Activated CD4-positive, alpha-beta T cell treated with anti-CD3 and anti-CD28 coated beads, Interleukin-2, Interleukin-6, amounts not matched to agents 100 ng/mL and 50 ng/mL, durations not matched to agents 16 hours and 8 hours (primary cell): Measurements from ENCODE around the gene TNFRSF18.
"Not testable (repeated sequence)": the region's sequence is repeated elsewhere in the genome, so short reads cannot be mapped to it uniquely, and the experiment has no call there.

Source experiments
- DNase-seq: peaks from one replicate; pipeline ENCODE4 v3.0.0-alpha.2; 2020

The TNFRSF18 gene

GRCh38 chr1:1206376-1206965 lies at the start of gene TNFRSF18:
TNFRSF18 (minus strand) TSS chr1:1206592; CDS start chr1:1206571, 21 bp downstream.
- peak; percentile 49 for DNase-seq

DNA sequence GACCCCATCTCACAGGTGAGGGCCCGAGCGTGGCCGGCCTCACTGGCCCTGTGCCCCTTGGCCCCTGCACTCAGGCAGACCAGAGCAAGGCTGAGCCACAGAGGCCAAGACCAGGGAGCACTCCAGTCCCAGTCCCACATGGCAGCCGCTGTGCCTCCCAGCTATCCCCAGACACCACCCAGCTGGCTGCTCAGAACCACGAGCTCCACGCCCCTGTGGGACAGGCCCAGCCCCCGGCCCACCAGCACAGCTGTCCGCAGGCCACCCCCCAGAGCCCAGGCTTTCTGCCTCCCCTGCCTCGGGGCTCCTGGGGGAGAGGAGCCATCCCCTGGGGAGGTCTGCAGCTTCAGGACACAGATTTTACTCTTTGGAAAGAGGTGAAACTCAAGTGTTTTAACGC lies 49.2 kb upstream of the TNFRSF18 start:
- DNase-seq = no peak

DNA sequence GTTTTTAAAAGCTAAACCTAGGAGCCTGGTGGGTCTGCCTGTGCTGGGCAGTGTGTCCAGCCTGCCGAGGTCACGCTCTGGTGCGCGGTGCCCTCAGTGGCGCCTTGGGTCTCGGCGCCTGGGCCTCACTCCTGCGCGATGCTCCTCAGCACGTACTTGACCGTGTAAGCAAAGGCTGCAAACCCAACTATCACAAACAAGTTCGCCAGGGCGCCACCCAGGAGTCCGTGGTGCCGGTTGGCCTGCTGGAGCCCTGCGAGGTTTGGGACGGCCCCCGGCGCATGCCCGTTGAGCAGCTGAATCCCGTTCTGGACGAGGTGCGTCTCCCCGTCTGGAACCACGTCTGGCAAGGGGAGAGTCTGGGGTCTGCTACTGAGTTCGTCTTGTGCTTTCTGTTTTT lies 48.7 kb upstream of the TNFRSF18 start:
- DNase-seq = no peak

- no peak for DNase-seq
Measured at GRCh38 chr1:1254667-1254998, 48.2 kb upstream of the TNFRSF18 start.

DNA sequence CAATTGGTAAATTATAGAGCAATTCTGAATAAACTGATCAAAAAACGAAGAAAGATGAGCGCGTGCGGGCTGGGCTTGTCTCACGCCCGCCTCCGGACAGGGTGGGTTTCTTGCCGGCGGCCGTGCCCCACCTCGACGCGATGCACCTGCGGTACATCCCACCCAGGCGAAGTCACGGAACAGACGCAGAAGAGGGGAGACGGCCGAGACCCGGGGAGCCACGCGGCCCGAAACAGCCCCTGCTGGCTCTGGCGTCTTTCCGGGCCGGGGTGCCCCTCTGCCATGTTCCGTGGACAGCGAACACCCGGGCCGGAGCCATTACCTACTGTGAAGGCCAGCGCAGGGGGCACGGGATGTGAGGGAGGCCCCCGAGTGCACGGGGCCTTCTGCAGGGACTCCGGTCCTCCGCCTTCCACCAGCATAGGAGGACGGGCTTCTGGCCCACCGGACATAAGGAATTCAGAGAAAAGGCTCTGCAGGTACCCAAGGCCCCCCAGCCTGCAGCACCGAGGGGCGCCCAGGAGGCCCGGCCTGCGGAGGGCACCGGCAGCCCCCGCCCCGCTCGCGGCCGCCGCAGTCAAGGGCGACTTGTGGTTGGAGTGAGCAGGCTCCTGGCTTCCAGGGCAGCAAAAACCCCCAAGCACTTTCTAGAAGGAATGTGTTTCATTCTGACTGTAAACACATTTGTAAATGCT lies 47.7 kb upstream of the TNFRSF18 start:
- DNase-seq = no peak

DNA sequence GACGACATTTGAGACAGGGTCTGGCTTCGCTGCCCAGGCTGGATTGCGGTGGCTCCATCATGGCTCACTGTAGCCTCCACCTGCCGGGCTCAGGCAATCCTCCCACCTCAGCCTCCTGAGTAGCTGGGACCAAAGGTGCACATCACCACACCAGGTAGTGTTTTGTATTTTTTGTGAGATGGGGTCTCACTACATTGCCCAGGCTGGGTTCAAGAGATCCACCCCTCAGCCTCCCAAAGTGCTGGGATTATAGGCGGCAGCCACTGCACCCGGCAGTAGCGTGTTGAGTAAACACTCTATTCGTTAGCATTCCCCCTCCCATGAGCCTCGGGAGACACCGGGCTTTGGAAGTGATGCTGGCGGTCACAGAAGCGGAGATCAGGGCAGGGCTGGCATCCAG lies 46.9 kb upstream of the TNFRSF18 start:
- DNase-seq = no peak

- DNase-seq = peak; percentile 82
Measured at GRCh38 chr1:1250786-1251284, 44.4 kb upstream of the TNFRSF18 start.

DNA sequence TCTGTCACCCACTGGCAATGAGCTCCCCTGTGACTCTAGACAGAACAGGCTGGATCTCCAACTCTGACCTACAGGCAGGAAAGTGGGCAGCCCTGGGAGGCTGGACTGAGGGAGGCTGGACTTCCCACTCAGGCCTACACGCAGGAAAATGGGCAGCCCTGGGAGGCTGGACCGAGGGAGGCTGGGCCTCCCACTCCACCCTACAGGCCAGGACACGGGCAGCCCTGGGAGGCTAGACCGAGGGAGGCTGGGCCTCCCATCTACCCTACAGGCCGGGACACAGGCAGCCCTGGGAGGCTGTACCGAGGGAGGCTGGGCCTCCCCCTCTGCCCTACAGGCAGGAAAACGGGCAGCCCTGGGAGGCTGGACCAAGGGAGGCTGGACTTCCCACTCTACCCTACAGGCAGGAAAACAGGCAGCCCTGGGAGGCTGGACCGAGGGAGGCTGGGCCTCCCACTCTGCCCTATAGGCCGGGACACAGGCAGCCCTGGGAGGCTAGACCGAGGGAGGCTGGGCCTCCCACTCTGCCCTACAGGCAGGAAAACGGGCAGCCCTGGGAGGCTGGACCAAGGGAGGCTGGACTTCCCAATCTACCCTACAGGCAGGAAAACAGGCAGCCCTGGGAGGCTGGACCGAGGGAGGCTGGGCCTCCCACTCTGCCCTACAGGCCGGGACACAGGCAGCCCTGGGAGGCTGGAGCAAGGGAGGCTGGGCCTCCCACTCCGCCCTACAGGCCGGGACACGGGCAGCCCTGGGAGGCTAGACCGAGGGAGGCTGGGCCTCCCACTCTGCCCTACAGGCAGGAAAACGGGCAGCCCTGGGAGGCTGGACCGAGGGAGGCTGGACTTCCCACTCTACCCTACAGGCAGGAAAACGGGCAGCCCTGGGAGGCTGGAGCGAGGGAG lies 41.9 kb upstream of the TNFRSF18 start:
- not testable (repeated sequence) for DNase-seq

GRCh38 chr1:1247341-1247913 lies 41.0 kb upstream of the TNFRSF18 start:
- DNase-seq = no peak

DNA sequence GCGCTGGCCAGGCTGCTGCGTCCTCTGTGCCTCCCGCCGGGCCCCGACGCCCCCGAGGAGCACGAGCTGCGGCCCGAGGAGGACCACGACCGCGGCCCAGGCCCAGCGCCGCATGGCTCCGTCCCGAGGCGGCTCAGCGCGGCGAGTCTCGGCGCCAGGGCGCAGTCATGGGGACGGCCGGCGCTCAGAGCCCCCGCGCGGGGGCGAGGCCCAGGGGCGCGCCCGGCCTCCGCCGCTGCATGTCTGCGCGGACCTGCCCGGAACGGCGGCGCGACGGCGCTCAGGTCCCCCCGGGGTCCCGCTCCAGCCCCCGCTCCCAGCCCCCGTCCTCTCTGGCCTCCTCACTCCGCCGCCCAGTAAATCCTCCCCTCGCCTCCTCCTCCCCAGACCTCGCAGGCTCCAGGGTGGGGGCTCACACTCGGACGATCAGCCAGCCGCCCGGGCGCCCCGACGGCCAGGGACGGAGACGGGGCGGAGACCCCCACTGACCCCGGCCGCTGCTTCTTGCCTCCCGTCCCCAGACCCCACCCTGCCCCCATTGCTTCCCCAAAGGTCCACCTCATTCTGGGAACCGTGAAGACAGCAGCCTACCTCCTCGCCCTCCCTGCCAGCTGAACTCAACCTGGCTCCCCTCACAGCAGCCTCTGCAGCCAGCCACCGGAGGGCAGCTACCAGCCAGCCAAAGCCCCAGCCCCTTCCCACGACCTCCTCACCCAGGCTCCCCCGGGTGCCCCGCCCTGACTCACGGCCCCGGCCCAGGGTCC lies 40.4 kb upstream of the TNFRSF18 start, which contains the start of gene C1QTNF12:
C1QTNF12 (minus strand) TSS at position 146 of the 764 bp plus-strand sequence; CDS start at position 114, 32 bp downstream.
- no peak for DNase-seq

GRCh38 chr1:1245817-1246576 lies 39.6 kb upstream of the TNFRSF18 start:
- DNase-seq = no peak

GRCh38 chr1:1245178-1245816 lies 38.9 kb upstream of the TNFRSF18 start:
- no peak for DNase-seq

- no peak for DNase-seq
Measured at GRCh38 chr1:1244192-1244811, 37.9 kb upstream of the TNFRSF18 start.

DNA sequence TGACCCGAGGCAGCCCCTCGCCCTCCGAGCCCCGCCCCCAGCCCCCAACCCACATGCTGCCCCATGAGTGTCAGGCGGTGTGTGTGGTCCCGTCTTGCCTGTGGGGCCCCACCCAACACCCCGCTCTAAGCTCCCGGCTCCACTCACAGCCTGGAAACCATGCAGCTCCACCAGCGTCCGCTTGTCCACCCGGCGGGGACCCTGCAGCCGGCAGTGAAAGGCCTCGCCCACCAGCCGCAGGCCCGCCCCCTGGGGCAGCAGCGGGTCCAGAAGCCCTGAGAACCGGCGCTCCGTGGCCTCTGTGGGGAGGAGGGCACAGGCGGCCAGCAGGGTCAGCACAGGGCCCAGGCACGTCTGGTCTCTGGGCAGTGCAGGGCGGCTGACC lies 37.4 kb upstream of the TNFRSF18 start:
- DNase-seq = no peak

DNA sequence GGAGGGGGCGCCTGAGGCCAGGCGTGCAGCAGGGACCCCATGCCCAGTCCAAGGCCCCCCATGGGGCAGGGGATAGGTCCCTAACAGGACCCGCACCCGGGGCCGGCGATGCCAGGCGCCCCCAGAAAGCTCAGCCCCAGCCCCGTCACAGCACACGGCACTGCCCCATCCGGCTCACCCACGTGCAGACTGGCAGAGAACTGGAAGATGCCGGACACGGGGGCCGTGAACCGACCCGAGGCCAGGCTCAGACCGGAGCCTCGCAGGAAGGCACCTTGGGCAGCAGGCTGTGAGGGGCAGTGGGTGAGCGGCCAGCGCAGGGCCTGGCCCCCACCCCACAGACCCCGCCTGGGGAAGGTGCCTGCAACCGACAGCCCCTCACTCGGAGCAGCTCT lies 36.9 kb upstream of the TNFRSF18 start:
- no peak for DNase-seq

DNA sequence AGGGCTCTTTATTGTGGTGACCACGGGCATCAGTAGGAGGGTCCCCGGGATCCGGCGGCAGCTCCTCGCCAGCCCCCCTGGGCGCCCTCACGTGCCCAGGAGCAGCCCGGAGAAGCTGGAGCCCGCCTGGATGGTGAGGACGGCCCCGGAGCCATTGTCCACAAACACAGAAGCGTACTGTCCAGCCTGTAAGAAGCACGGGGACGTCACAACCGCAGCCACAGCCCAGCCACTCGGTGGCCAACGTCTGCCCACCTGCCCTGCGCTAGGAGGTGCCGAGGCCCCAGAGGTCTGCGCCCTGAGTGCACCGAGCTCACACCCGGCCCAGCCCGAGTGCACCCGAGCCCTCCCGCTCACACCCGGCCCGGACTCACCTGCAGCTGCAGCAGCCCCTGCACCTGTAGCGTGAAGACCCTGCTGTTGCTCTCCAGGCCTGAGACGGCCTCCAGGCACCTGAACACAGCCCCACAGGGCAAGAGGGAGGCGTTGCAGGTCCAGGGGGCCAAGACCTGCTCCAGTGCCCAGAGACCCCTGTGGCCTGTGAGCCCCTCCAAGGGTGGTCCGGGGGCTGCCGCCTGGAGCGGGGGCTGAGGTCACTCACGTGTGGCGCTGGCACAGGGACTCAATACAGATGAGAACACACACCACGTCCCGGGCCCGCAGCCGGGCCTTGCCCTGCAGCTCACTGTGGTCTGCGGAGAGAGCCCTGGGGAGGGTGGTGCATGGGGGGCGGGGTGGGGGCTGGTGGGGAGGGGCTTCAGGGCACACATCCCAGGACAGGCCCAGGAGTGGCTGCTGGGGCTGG lies 36.3 kb upstream of the TNFRSF18 start:
- DNase-seq = no peak

- no peak for DNase-seq
Measured at GRCh38 chr1:1241588-1242219, 35.3 kb upstream of the TNFRSF18 start.

GRCh38 chr1:1240822-1241587 lies 34.6 kb upstream of the TNFRSF18 start:
- no peak for DNase-seq

DNA sequence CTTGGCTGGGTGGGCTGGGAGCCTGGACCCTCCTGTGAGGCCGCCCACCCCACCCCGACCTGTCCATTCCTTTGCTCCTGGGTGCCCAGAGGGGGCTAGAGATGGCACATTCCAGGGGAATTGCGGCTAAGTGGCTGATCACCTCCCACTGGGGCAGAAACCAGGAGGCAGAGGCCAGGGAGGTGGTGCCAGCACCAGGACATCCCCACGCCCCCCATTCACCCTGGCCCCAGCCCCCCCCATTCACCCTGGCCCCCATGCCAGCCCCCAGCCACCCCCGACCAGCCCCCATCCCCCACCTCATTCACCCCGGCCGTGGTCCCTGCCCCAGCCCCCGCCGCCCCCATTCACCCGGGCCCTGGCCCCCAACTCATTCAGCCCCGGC lies 33.9 kb upstream of the TNFRSF18 start:
- DNase-seq = no peak
